GM18867 (cell line): ENCODE data around the gene PRR13.
"Not testable (repeated sequence)": the region's sequence is repeated elsewhere in the genome, so short reads cannot be mapped to it uniquely, and the experiment has no call there.

Experiments used
- ATAC-seq: cut with Tn5 transposase; IDR thresholded peaks from one replicate; pipeline ENCODE4 v1.9.1; 2021; ENCODE audit warnings: mild to moderate bottlenecking, moderate library complexity; ENCODE audit not compliant: unreplicated experiment

The PRR13 gene

DNA sequence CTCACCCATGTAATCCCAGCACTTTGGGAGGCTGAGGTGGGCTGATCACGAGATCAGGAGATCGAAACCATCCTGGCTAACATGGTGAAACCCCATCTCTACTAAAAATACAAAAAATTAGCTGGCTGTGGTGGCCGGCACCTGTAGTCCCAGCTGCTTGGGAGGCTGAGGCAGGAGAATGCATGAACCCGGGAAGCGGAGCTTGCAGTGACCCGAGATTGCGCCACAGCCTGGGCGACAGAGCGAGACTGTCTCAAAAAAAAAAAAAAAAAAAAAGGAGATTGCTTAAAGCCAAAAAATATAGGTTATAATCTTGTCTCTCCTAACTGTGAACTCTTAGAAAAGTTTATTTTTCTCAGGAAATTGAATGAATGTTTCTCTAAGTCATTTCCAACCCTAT, 6.2 kb upstream of the PRR13 start:
- not testable (repeated sequence) for ATAC-seq

DNA sequence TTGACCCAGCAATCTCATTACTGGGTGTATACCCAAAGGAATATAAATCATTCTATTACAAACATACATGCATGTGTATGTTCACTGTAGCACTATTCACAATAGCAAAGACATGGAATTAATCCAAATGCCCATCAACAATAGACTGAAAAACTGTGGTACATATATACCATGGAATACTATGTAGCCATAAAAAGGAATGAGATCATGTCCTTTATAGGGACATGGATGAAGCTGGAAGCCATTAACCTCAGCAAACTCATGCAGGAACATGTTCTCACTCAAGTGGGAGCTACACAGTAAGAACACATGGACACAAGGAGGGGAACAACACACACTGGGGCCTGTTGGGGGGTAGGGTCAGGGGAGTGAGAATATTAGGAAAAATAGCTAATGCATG, 2.0 kb upstream of the PRR13 start:
- not testable (repeated sequence) for ATAC-seq

DNA sequence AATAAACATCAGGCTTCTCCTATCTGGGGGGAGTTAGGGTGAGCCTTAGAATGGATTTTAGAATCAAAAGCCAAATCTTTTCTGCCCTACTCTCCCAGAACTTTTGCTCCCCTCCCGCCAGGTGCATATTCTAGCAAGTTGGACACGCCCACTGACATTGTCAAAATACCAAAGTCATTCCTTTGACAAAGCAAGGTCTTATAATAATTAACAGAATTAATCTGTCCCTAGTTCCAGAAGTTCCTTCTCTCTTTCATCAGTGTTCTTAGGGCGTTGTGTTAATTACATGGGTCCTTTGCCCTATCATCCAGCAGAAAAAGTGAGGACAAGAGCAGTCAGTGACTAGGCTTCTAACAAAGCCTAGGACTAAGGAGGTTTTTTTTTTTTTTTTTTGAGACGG, 2.4 kb downstream of the PRR13 start:
- ATAC-seq = no peak

DNA sequence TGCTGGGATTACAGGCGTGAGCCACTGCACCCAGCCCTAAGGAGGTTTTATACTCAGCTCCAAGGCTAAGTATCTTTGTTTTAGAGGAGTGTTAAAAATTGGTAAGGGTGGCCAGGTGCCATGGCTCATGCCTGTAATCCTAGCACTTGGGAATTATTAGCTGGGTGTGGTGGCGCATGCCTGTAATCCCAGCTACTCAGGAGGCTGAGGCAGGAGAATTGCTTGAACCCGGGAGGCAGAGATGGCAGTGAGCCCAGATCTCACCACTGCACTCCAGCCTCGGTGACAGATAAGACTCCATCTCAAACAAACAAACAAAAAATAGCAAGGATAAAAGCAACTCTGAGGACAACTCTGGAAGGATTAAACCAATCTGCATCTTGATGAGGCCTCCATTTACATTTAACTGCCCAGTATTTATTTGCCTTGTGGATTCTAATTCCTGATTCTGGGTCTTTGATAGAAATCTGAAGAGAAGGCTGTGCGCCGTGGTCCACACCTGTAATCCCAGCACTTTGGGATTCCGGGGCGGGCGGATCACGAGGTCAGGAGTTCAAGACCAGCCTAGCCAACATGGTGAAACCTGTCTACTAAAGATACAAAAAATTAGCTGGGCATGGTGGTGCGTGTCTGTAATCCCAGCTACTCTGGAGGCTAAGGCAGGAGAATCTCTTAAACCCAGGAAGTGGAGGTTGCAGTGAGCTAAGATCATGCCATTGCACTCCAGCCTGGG, 3.2 kb downstream of the PRR13 start:
- ATAC-seq = not testable (repeated sequence)

DNA sequence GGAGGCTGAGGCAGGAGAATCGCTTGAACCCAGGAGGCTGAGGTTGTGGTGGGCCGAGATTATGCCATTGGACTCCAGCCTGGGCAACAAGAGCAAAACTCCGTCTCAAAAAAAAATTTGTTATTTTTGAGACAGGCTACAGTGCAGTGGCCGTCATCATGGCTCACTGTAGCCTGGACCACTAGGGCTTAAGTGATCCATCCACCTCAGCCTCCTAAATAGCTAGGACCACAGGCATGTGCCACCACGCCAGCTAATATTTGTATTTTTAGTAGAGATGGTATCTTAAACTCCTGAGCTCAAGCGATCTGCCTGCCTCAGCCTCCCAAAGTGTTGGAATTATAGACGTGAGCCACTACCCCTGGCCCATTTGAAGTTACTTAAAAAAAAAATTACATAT, 9.4 kb downstream of the PRR13 start:
- ATAC-seq = no peak

DNA sequence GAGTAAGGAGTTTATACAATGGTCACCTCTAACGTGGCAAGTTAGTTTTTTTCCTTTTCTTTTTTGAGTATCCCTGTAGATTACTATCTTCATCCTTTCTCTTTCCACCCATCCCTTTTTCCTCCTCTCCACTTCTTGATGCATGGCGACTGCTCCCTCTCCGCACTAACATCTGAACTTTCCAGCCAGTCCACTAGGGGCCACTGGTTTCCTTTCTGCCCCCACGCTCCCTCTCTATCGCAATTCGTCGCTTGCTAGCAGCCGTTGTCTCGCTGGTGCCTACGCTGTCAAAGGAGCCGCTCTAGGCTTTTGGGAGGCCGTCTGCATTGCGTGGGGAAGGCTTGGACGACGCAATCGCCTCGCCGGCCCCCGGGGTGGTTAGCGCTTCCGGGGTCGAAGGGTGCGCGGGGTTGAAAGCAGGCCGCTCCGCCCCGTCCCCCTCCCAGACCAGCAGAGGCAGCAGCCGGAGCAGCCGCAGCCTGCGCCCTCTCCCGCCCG, 10.2 kb downstream of the PRR13 start, which contains the start of gene PCBP2:
Gene PCBP2, plus strand, starts transcription at position 442 of the 498 bp plus-strand sequence. CDS start 2,699 bp downstream, outside the sequence.
- ATAC-seq = peak; percentile 91

DNA sequence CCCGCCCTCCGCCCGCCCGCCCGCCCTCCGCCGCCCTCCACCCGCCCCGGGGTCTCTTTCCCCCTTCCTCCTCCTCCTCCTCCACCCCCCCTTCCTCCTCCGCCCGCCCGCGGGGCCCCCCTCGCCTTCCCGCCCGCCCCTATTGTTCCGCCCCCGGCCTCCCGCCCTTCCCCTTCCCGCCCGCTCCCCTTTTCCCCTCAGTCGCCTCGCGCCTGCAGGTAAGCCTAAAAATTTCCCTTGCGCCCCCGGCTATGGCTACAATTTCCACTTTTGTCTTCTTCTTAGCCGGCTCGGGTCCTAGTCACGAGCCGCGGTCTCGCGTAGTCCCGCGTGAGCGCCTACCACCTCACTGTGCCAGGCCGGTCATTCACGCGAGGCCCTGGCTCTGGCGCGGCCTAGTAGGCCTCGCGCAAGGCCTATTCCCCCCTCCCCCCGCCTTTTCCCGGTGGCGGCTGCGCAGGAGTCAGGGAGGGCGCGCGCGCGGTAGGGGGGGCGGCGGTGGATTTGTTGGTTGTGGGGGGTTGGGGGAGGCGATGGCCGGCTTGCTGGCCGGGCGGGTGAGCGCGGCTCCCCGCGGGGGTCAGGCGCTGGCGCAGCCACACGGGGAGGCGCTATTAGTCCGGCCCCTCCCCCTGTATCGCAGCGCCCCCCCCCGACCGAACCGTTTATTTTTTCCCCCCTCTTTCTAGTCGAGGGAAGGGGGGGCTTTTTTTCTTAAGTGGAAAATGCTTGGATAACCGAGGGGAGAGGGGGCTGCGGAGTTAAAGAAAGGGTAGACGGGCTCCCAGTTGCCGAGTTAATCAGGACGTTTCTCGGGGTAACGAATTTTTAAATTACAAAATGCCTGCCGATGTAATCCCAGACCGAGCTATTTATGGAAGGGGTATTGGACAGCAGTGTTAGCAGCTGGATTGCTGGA, 10.9 kb downstream of the PRR13 start:
- ATAC-seq = peak; percentile 34

DNA sequence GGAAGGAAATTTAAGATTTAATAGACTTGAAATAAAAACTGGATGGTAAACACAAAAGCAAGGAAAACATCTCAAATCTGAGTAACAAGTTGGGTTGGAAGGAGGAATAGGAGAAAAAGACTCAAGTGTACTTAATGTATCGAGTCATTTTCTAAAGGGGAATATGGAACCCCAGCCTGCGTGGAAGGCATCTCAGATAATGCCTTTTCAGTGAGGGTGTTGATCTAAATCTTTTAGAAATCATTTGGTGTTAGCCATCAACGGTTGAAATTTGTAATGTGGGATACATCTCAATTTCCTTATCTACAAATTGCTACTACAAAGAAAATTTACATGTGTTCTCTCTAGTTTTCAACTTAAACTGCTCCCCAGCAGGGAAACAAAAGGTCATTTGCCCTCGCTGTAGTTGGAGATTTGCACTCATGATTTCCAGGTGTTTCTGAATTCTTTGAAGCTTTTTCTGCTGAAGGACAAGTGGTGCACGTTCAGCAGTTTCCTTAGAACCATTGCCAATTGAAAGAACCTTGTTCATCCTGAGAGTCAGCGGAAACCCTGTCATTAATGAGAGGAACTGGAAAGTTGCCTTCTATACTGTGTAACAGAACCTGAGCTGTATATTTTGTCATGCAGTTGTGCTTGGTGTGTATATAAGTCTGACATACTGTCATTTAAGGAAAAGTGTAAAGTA, 12.6 kb downstream of the PRR13 start:
- ATAC-seq = no peak

DNA sequence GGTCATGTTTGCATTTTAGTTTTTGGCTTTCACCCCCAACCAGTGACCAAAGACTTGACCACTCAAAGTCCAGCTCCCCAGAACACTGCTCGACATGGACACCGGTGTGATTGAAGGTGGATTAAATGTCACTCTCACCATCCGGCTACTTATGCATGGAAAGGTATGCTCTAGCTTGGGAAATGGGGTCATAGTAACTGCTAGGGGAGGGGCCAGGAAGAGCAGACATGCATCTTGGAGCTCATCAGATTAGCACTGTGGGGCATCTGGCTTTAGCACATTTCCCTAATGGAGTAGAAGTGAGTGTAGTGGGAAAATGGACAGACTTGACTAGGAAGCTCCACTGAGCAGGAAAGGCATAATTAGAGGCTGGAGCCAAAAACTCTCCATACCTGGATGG, 13.2 kb downstream of the PRR13 start:
- no peak for ATAC-seq

DNA sequence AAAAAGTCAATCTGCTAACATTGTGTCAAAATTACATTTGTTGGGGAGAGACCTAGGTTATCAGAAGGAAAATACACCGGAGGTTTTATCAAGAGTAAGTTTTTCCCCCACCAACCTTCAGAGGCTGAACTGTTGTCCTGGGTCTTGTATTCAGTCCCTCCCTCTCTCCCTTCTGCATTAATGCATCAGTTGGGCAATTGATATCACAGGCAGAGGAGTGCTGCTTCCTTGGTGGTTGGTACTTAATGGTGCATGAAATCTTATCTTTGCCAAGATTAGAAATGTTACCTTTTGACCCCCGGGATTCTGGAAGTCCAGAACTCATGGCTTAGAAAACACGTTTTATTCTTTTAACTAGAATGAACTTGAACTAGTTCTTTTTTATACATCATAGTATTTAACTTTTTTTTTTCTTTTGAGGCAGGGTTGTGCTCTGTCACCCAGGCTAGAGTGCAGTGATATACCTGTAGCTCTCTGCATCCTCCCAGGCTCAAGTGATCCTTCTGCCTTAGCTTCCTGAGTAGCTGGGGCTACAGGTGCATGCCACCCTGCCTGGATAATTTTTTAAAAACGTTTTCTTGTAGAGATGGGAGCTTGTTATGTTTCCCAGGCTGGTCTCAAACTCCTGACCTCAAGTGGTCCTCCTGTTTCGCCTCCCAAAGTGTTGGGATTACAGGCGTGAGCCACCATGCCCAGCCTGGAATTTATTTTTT, 15.3 kb downstream of the PRR13 start:
- ATAC-seq = no peak

DNA sequence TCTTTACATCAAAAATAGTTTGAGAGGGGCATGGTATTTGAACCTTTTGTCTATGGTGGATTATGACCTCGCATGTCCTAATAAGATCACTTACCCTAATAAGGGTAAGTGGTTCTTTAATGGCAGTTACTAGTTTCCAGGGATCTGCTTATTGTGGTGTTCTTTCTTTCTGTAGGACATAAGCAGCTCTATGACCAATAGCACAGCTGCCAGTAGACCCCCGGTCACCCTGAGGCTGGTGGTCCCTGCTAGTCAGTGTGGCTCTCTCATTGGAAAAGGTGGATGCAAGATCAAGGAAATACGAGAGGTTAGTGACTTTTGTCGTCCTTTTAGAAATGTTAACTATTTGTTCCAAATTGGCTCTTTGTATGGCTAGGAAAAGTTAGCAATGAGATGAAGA, 17.6 kb downstream of the PRR13 start:
- no peak for ATAC-seq

DNA sequence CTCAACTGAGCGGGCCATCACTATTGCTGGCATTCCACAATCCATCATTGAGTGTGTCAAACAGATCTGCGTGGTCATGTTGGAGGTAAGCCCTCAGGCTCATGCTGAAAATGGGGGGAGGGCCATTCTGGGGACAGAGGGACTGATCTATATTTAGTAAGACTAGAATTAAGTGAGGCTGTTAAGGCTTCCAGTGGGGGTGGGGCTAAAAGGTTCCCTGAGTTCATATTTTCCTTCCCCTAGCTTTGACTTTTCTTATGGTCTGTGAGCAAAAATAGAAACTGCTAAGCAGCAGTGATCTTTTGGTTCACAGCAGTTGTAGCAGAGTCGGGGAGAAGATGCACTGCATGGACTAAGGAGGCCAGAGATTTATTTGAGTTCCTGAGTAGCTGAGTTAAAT, 19.5 kb downstream of the PRR13 start:
- no peak for ATAC-seq

DNA sequence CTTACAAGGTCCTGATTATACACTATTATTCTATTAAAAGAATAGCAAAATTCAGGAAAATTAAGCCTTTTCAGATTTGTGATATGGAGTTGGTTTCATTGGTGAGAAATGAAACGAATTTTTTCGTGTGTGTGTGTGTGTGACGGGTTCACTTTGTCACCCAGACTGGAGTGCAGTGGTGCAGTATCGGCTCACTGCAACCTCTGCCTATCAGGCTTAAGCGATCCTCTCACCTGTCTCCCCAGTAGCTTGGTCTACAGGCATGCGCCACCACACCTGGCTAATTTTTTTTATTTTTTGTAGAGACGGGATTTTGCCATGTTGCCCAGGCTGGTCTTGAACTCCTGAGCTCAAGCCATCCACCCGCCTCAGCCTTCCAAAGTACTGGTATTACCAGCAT, 20.1 kb downstream of the PRR13 start:
- ATAC-seq = no peak

DNA sequence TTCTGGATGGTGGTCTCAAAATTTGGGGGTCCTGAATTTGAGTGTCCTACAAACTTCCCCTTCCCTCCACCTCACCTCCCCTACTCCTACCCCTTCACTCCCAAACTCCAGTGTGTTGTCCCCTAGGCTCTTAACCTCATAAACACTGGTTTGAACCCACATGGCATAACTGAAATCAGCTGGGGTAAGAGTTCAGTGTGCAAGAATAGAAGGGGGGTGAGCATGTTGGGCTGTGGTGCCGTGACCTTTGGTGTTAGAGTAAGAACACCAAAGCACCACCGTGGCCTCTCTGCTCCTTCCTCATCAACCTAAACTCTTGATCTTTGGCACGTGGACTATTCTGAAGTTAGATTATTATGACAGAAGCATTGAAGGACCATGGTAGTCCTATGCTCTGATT, 21.4 kb downstream of the PRR13 start:
- no peak for ATAC-seq

DNA sequence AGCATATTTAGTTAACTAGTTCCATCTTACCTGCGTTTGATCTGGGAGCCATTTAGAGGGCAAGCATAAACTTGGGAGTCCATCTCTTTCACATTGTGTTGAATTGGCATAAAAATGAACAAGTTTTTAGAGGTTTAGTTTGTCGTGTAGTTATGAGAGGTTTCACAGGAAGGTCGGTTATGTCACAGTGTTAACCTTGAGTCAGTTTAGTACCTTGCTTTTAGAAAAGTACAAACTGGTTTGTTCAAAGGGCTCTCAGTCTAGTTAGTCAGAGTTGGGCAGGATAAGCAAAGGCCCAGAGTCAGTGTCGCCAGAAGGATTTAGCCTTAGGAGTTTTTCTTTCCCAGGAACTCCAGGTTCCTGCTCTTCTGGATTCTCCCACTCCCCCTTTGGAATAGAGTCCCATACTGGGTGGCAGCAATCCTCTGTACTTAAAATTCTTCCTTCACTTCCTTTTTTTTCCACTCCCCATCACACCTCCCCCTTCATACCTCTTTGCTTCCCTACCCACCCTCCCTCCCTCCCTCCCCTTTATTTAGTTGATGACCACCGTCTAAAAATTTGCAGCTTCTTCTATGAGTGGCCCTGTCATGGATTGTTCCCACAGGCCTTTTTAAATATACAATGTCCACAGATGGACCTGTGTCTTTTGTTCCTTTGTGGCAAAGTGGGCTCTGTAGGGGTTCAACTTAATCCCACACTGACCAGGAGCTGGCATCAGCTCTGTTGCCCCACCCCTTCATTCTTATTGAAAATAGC, 22.4 kb downstream of the PRR13 start:
- no peak for ATAC-seq

DNA sequence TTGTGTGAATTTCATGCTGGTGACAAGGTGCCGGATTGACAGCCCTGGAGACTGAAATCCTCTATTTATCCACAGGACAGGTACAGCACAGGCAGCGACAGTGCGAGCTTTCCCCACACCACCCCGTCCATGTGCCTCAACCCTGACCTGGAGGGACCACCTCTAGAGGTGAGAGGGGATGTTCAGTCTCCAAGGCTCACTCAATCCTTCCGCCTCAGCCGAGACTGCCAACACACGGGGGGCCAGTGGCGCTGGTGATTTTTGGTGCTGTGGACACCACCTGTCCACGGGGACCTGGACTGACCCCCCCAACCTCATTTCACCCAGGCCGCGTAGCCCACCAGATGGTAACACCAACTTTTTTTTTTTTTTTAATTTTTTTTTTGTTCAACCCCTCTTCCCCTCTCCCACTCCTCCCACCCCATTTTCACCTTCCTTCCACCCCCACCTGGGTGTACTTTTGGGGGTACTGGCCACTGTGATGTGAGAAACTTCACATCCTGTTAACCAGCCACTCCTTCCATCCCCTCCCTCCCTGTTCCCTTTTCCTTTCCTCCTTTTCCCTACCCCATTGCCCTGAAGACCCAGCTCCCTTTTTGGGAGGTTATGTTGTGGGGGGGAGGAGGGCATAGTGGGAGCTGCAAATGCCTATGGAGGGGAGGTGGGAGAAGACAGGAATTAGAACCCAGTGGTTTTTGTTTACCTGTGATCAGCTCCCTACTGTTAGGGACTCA, 23.3 kb downstream of the PRR13 start:
- no peak for ATAC-seq

DNA sequence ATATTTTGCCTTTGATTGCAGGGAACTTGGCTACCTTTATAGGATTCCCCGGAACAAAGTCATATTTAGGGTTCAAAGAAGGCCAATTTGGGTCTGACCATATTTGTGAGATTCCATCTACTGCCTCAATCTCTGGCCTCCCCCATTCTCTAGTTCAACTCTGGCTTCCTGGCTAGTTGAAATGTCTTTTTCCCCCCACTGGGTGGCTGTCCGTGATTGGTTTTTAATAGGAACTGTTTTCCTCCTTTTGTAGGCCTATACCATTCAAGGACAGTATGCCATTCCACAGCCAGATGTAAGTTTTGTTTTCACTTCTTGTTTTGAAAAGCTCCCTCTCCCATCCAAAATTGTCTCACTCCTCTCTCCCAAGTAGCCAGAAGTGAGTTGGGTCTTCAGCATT, 24.1 kb downstream of the PRR13 start:
- no peak for ATAC-seq

DNA sequence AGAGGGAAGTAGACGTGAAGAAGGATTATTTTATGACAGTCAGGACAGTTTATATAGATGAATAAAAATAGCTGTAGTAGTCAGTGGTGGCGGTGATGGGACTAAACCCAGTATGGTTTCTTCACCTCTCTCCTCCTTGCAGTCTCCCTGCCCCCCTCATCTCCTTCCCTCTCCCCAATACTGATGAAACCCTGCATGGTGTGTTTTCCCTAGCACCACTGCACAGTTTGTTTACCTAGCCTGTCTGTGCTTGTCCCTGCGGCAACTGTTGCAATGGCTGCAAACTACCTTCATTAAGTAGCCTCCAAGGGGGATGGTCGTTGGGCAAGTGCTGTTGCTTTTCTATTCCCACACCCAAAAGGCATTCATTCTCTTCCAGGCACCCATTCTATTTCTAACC, 25.1 kb downstream of the PRR13 start:
- ATAC-seq = no peak

DNA sequence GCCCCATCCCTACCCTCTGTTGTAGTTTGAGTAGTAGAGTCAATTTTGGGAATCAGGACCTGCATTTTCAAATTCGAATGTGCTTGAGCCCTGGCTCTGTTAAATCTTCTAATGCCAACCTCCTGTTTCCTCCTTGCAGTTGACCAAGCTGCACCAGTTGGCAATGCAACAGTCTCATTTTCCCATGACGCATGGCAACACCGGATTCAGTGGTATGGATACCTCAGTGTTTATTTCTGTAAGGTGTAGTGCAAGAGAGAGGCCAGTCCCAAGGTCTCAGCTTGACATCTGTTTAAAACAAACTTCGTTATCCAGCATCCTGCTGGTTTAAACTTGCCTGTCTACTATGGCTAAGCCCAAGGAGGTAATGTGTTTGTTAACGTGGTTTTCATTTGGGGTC, 25.5 kb downstream of the PRR13 start:
- ATAC-seq = no peak
